GM12801 (cell line): Measurements from ENCODE around the gene SP5.

Experiments
- TF ChIP-seq, protein P1 (sequence below): IDR thresholded peaks from one replicate; pipeline ENCODE4 v1.5.1; 2011; ENCODE audit warnings: control low read depth; ENCODE audit not compliant: insufficient read length; ENCODE audit errors: extremely low read depth

Gene SP5

DNA sequence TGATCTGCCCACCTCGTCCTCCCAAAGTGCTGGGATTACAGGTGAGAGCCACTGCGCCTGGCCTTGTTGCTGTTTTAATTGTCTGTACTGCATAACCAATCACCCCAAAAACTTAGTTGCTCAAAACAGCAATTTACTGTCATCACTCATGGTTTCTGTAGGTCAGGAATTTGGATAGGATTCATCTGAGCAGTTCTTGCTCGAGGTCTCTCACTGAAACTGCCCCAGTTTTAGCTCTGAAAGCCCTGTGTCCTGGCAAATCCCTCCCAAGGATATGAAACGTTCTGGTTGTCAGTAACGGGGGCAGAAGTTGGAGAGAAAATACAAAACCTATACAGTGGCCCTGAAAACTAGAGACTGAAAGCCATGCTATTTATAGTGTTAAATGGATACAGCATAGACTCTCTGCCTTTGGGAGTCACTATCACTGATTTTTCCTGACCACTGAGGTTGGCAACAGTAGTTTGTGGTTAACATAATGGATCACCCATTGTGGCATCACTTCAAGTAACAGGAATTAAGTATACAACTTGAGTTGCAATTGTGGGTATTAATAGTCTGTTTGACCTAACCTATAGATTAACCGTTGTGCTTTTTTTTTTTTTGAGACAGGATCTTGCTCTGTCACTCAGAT is 27.9 kb downstream of the SP5 start:
- TF ChIP-seq, protein P1, sequence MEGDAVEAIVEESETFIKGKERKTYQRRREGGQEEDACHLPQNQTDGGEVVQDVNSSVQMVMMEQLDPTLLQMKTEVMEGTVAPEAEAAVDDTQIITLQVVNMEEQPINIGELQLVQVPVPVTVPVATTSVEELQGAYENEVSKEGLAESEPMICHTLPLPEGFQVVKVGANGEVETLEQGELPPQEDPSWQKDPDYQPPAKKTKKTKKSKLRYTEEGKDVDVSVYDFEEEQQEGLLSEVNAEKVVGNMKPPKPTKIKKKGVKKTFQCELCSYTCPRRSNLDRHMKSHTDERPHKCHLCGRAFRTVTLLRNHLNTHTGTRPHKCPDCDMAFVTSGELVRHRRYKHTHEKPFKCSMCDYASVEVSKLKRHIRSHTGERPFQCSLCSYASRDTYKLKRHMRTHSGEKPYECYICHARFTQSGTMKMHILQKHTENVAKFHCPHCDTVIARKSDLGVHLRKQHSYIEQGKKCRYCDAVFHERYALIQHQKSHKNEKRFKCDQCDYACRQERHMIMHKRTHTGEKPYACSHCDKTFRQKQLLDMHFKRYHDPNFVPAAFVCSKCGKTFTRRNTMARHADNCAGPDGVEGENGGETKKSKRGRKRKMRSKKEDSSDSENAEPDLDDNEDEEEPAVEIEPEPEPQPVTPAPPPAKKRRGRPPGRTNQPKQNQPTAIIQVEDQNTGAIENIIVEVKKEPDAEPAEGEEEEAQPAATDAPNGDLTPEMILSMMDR = no peak

DNA sequence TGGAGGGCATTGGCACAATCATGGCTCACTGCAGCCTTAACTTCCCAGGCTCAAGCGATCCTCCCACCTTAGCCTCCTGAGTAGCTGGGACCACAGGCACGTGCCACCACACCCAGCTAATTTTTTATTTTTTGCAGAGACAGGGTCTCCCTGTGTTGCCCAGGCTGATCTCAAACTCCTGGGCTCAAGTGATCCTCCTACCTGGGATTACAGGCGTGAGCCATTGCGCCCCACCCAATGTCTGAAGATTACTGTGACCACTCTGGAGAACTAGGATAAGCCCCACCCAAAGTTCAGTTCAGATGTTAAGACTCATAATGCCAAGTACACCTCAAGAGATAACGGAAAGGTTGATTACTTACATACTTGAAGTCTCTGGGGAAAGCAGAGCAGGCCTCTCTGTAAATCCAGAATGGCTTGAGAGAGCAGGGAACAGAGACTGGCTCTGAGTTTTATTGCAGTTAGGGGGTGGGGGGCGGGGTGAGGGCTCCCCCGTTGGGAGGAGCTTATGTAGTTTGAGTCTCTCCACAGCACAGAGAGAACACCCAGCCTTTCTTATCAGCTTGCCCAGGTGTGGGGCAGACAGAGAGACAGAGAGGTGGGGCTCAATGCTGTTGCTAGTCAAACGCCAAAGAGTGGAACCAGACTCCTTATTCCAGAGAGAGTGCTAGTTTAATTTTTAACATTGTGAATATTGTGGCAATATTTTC is 28.5 kb downstream of the SP5 start:
- TF ChIP-seq, protein P1 = no peak

DNA sequence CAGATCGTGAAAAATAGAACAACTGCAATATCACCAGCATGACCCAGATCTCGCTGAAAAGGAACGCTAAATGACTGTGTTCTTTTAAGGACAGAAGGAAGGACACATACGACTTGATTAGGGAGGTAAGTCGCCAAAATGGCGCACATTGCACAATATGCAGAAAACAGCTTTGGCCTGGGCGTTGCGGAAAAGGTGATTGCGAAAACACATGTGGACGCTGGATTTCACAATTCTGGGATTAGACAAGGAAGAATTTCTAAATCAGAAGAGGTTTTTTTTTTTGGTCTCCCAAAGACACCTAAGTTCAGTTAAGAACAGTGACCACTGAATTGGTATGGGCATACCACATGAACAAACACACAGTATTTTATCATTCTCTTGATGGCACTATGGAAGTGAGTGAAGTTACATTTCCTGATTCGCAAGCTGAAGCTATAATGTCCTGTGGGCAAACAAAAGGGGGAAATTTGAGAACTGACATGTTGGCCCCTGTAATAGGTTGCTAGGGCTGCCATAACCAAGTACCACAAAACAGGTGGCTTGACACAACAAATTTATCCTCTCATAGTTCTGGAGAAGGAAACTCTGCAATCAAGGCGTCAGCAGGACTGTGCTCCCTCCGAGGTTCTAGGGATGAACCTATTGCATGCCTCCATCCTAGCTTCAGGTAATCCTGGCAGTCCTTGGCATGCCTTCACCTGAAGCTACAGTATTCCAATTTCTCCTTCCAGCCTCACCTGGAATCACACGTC is 29.3 kb downstream of the SP5 start:
- TF ChIP-seq, protein P1 = no peak

DNA sequence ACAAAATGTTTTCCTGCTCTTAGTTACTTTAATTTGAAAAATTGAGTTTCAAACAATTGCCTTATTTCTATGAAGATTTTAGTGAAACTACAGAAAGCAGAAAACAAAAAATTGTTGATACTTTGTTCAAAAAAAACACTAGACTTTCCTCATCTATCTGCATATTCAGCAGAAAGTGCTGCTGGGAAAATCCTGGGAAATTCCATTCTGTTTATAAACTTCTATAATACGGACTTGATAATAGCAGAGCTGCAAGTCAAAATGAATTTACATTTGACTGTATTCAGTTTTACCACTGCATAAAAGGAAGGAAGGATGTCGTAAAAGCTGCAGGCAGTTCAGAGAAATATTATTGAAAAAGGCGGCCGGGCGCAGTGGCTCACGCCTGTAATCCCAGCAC is 30.2 kb downstream of the SP5 start:
- TF ChIP-seq, protein P1 = no peak

DNA sequence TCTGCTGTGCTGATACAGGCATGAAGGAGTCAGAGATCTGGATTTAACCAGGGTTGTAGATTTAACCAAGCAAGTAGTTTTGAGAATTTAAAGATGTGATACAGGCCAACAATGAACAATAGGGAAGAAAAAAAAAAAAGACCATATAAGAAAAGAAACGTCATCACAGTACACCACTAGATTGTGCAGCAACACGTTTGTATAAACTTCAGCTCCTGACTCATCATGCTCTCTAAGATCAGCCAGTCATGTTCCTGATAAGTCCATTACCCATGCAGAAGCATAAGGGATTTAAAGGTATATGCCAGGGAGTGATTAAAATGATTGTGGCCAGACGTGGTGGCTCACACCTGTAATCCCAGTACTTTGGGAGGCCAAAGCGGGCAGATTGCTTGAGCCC is 32.8 kb downstream of the SP5 start:
- TF ChIP-seq, protein P1 = no peak

DNA sequence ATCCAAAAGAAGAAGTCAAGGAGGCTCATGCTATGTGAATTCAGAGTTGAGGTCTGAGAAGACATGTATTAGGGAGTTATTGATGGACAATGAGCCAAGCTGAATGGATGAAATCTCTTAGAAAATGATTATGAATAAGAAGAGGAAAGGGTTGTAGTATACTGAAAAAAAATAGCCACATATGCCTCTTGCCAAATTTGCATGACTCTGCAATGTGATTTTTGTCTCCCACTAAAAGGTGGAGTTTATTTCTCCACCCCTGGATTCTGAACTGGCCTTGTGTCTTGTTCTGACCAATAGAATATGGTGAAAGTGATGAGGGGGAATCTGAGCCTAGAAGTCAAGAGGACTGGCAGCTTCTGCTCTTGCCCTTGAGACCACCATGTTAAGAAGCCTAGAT is 46.4 kb downstream of the SP5 start:
- TF ChIP-seq, protein P1 = no peak

- TF ChIP-seq, protein P1 = no peak
Measured at GRCh38 chr2:170762760-170763159, 47.6 kb downstream of the SP5 start.
